HL-60 (cell line): ENCODE data around the gene MTMR11.

Source experiments
- DNase-seq, 2 experiments: peaks; one replicate each; pipeline ENCODE4 v3.0.0-alpha.2; 2010 to 2020; ENCODE audit warnings: low read depth in 1 of 2, low spot score in 1 of 2
- H3K27ac ChIP-seq: fragments of 250-450 bp; sonication (Bioruptor Pico); replicated peaks from 2 replicates; pipeline ENCODE4 v1.5.1; 2020; ENCODE audit warnings: mild to moderate bottlenecking, moderate library complexity
- H3K27me3 ChIP-seq: fragments of 250-450 bp; sonication (Bioruptor Pico); 2 replicates; pipeline ENCODE4 v1.5.1; 2021; ENCODE audit warnings: mild to moderate bottlenecking, moderate library complexity; ENCODE audit not compliant: insufficient read depth, poor library complexity, severe bottlenecking
- H3K4me3 ChIP-seq: replicated peaks from 2 replicates; pipeline ENCODE4 v1.5.1; 2011; ENCODE audit warnings: mild to moderate bottlenecking, control low read depth, low read length; ENCODE audit not compliant: insufficient read depth
- GABPA ChIP-seq: IDR thresholded peaks from 2 replicates; pipeline ENCODE4 v1.6.1; 2012; ENCODE audit warnings: low read depth
- POLR2AphosphoS5 ChIP-seq: IDR thresholded peaks from 2 replicates; pipeline ENCODE4 v1.6.1; 2012; ENCODE audit warnings: low read depth
- SPI1 ChIP-seq: IDR thresholded peaks from 2 replicates; pipeline ENCODE4 v1.6.1; 2012; ENCODE audit warnings: low read depth, mild to moderate bottlenecking, borderline replicate concordance
- TF ChIP-seq, protein P1 (sequence below): IDR thresholded peaks from one replicate; pipeline ENCODE4 v1.5.1; 2011; ENCODE audit warnings: low read length, control low read depth, inconsistent platforms; ENCODE audit not compliant: insufficient read depth
- TF ChIP-seq, protein P2 (sequence below): IDR thresholded peaks from 2 replicates; pipeline ENCODE4 v1.6.1; 2012; ENCODE audit warnings: low read depth; ENCODE audit not compliant: insufficient replicate concordance

Gene MTMR11

DNA sequence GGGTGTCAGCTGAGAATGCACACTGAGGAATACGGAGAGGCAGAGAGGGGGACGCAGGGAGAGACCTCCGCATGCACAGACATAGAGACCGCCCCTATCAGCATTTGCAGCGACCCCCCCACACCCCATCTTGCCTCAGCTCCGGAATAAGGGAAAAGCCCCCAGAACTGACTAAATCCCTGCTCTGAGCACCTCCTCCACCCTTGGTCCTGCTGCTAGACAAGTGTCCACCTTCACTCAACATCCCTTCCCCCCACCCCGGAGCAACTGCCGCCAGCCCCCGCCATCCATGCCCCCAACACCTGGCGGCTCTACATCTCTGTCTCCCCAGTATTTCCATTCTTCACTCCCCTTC, 19.8 kb downstream of the MTMR11 start:
- H3K4me3 ChIP-seq = no peak overlapping the region
- TF ChIP-seq GABPA (no peak), SPI1 (no peak), POLR2AphosphoS5 (no peak)
- TF ChIP-seq, protein P1, sequence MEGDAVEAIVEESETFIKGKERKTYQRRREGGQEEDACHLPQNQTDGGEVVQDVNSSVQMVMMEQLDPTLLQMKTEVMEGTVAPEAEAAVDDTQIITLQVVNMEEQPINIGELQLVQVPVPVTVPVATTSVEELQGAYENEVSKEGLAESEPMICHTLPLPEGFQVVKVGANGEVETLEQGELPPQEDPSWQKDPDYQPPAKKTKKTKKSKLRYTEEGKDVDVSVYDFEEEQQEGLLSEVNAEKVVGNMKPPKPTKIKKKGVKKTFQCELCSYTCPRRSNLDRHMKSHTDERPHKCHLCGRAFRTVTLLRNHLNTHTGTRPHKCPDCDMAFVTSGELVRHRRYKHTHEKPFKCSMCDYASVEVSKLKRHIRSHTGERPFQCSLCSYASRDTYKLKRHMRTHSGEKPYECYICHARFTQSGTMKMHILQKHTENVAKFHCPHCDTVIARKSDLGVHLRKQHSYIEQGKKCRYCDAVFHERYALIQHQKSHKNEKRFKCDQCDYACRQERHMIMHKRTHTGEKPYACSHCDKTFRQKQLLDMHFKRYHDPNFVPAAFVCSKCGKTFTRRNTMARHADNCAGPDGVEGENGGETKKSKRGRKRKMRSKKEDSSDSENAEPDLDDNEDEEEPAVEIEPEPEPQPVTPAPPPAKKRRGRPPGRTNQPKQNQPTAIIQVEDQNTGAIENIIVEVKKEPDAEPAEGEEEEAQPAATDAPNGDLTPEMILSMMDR = no peak
- TF ChIP-seq, protein P2, sequence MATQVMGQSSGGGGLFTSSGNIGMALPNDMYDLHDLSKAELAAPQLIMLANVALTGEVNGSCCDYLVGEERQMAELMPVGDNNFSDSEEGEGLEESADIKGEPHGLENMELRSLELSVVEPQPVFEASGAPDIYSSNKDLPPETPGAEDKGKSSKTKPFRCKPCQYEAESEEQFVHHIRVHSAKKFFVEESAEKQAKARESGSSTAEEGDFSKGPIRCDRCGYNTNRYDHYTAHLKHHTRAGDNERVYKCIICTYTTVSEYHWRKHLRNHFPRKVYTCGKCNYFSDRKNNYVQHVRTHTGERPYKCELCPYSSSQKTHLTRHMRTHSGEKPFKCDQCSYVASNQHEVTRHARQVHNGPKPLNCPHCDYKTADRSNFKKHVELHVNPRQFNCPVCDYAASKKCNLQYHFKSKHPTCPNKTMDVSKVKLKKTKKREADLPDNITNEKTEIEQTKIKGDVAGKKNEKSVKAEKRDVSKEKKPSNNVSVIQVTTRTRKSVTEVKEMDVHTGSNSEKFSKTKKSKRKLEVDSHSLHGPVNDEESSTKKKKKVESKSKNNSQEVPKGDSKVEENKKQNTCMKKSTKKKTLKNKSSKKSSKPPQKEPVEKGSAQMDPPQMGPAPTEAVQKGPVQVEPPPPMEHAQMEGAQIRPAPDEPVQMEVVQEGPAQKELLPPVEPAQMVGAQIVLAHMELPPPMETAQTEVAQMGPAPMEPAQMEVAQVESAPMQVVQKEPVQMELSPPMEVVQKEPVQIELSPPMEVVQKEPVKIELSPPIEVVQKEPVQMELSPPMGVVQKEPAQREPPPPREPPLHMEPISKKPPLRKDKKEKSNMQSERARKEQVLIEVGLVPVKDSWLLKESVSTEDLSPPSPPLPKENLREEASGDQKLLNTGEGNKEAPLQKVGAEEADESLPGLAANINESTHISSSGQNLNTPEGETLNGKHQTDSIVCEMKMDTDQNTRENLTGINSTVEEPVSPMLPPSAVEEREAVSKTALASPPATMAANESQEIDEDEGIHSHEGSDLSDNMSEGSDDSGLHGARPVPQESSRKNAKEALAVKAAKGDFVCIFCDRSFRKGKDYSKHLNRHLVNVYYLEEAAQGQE = no peak
- H3K27ac ChIP-seq = no peak overlapping the region
- no peak for DNase-seq
- H3K27me3 ChIP-seq = no peaks in the 10 kb centered on the region

DNA sequence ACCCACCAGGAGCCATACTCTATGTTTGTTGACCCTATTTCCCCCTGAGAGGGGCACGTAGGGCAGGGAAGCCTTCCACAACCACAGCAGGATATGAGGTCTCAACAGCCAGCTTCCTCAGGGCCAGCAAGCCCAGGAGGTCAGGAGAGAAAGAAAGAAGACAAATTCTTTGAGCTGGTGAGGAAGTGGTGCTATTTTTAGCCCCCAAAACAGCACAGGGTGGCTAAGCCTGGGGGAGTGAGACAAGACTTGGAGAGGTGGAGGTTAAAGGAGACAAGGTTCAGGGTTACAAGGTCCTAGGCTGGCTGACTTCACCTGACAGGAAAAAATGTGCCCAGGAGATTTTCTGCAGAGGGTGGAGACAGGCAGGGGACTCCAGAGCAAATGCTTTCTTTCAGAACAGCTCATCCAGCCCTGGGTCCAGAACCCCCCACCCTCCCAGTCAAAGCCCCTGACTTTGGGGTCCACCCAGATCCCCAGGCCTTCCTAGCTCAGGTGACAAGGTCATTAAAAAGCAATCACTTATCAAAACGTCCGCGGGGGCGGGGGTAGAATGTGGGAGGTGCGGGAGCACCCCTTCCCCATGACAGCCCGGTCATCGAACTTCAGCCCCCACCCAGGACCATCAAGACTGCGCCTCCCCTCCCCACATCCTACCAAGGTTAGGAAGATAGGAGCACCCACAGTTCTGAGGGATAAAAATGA, 20.3 kb downstream of the MTMR11 start:
- peak in 1 of 2 experiments; percentile 17 for DNase-seq
- Histone ChIP-seq H3K27ac (peak overlapping the region; percentile 7; the same call in 1 of the 2 replicates), H3K4me3 (no peak overlapping the region), H3K27me3 (no peaks in the 10 kb centered on the region)
- TF ChIP-seq SPI1 = peak; percentile 58; the same call in 1 of the 2 replicates
- TF ChIP-seq, protein P1 = no peak

DNA sequence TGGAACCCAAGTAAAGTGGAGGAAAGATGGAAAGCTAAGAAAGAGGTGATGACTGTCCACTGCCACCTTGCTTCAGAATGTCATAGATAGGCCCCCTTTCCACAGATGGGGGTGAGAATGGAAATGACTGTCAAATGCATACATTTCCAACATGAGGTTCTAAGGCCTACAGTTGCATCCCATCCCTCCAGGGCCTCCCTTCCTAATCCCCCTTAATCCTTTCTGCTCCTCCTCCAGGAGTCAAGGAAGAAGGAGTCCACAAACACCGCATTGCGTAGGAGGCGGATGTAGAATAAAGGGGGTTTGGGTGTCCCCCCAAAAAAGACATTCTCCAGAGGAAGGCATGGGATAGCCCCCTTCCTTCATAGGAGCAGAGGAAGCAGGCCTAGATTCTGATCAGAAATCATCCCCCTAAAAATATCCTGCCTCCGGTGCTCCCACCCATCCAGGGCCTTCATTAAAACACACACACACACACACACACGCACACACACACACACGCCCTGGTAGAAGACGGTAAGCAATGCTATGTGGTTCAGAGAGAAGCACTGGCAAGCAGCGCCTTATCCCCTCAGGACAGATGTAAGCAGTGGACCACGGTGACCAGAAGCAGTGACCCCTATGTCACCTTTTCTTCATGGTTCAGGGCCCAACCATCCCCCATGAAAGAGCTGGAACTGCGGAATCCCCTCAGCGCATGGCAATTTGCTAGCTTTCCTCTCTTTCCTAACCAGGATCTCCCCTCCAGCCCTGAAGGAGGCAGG, 21.1 kb downstream of the MTMR11 start:
- no peak overlapping the region for H3K4me3 ChIP-seq
- no peak for DNase-seq
- TF ChIP-seq, protein P1 = no peak
- no peak for TF ChIP-seq GABPA
- TF ChIP-seq POLR2AphosphoS5 = no peak
- TF ChIP-seq SPI1 = no peak
- TF ChIP-seq, protein P2 = no peak
- no peaks in the 10 kb centered on the region for H3K27me3 ChIP-seq
- H3K27ac ChIP-seq = peak overlapping the region; percentile 7; the same call in 1 of the 2 replicates
